Caco-2 (cell line): Measurements from ENCODE around the gene FCMR. TPM values are rescaled to one million over a fixed set of nuclear protein-coding genes. Genes with fewer than 3 reads are reported as not detected.

ENCODE experiments used
- BruUV-seq: library from RNA; stranded (reverse); fragments of 400-500 nt; replicated peaks from 2 replicates; lab custom pipeline; 2021; lab: Mats Ljungman, UMichigan
- CTCF ChIA-PET: fragments of 300-600 bp; sonication (Branson Sonifier 250); formaldehyde crosslinking; loops from one replicate; lab custom pipeline; 2022; ENCODE audit warnings: antibody characterized with exemption; lab: Charles Lee
- POLR2A ChIA-PET: fragments of 300-600 bp; sonication (Branson Sonifier 250); formaldehyde crosslinking; loops from one replicate; lab custom pipeline; 2022; ENCODE audit warnings: antibody characterized with exemption; lab: Charles Lee
- DNase-seq, 2 experiments: peaks; one replicate each; pipeline versions ENCODE4 v3.0.0 to v3.0.0-alpha.2; 2020 to 2022
- H3K27me3 ChIP-seq: replicated peaks from 2 replicates; pipeline ENCODE4 v1.6.0; 2011; ENCODE audit warnings: low read length; ENCODE audit not compliant: control insufficient read depth, insufficient read depth
- H3K36me3 ChIP-seq: 2 replicates; pipeline ENCODE4 v1.5.1; 2011; ENCODE audit warnings: low read length; ENCODE audit not compliant: control insufficient read depth, insufficient read depth
- H3K4me1 ChIP-seq: fragments of 250-450 bp; sonication (Bioruptor Pico); 2 replicates; pipeline ENCODE4 v1.5.1; 2020; ENCODE audit warnings: mild to moderate bottlenecking
- H3K4me3 ChIP-seq: 2 replicates; pipeline ENCODE4 v1.5.1; 2011; ENCODE audit warnings: low read depth, mild to moderate bottlenecking, control low read depth, low read length
- H3K9me3 ChIP-seq: fragments of 250-450 bp; sonication (Bioruptor Pico); 2 replicates; pipeline ENCODE4 v1.5.1; 2020; ENCODE audit warnings: mild to moderate bottlenecking, moderate library complexity
- H3K27ac Mint-ChIP-seq: one replicate; pipeline ENCODE4 v1.8.0; 2022; ENCODE audit warnings: mixed read lengths; ENCODE audit not compliant: unreplicated experiment
- H3K27me3 Mint-ChIP-seq: one replicate; pipeline ENCODE4 v1.8.0; 2022; ENCODE audit warnings: mixed read lengths; ENCODE audit not compliant: insufficient read depth, unreplicated experiment
- H3K36me3 Mint-ChIP-seq: one replicate; pipeline ENCODE4 v1.8.0; 2022; ENCODE audit warnings: mild to moderate bottlenecking, mixed read lengths; ENCODE audit not compliant: insufficient read depth, unreplicated experiment
- H3K4me1 Mint-ChIP-seq: one replicate; pipeline ENCODE4 v1.8.0; 2022; ENCODE audit warnings: low read depth, mixed read lengths; ENCODE audit not compliant: unreplicated experiment
- H3K4me3 Mint-ChIP-seq: one replicate; pipeline ENCODE4 v1.8.0; 2022; ENCODE audit warnings: mild to moderate bottlenecking, moderate library complexity, mixed read lengths; ENCODE audit not compliant: unreplicated experiment
- H3K9me3 Mint-ChIP-seq: one replicate; pipeline ENCODE4 v1.8.0; 2022; ENCODE audit warnings: mixed read lengths; ENCODE audit not compliant: unreplicated experiment
- intact Hi-C: fragments of 100-400 bp; cut with micrococcal nuclease; formaldehyde crosslinking; loops from one replicate; pipeline ENCODE4 v1.10.0; 2022; ENCODE audit not compliant: unreplicated experiment
- total RNA-seq: library from RNA; stranded (reverse); gene quantifications from 2 replicates; pipeline ENCODE4 v1.2.3, GENCODE V29; 2022
- TF ChIP-seq, protein P1 (sequence below), 2 experiments: fragments of 200-600 bp in 1 of 2; IDR thresholded peaks; 1 replicate in 1 of 2; 2 replicates in 1 of 2; pipeline versions ENCODE4 v1.5.1 to v1.8.0; 2011 to 2022; ENCODE audit warnings: antibody characterized with exemption in 1 of 2, control low read depth in 1 of 2, inconsistent platforms in 1 of 2, low read depth in 1 of 2, low read length in 1 of 2, mild to moderate bottlenecking in 1 of 2, moderate library complexity in 1 of 2; ENCODE audit not compliant: insufficient read depth in 1 of 2, severe bottlenecking in 1 of 2, unreplicated experiment in 1 of 2

Gene FCMR
- total RNA-seq, 1 experiment from 2014 or later: not detected

DNA sequence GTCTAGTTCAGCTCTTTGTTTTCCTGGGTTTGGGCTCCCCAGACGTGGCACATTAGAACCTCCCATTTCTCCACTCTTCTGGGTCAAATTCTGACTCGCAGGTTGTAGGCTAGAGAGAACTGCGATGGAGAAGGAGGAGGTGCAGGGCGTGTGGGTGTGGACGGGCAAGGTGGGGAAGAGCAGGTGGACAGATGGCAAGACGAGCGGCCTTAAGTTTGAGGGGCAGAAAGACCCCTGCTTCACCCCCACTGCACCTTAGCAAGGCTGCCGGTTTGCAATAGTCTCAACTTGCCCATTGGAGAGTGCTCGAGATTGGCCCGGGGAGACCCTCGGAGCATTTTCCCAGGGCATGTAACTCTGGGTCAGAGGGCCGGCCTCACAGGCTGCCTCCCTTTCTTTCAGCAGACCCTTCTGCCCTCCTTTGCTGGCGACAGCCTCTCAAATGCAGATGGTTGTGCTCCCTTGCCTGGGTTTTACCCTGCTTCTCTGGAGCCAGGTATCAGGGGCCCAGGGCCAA lies 22.8 kb downstream of the FCMR start:
- Mint-ChIP-seq H3K9me3 (no peaks in the 10 kb centered on the region), H3K36me3 (no peaks in the 10 kb centered on the region), H3K4me3 (no peak overlapping the region), H3K4me1 (peaks cover 7% of the 10 kb centered on the region), H3K27me3 (peaks cover 9% of the 10 kb centered on the region), H3K27ac (no peak overlapping the region)
- no peaks in the 10 kb centered on the region for H3K36me3 ChIP-seq
- TF ChIP-seq, protein P1, sequence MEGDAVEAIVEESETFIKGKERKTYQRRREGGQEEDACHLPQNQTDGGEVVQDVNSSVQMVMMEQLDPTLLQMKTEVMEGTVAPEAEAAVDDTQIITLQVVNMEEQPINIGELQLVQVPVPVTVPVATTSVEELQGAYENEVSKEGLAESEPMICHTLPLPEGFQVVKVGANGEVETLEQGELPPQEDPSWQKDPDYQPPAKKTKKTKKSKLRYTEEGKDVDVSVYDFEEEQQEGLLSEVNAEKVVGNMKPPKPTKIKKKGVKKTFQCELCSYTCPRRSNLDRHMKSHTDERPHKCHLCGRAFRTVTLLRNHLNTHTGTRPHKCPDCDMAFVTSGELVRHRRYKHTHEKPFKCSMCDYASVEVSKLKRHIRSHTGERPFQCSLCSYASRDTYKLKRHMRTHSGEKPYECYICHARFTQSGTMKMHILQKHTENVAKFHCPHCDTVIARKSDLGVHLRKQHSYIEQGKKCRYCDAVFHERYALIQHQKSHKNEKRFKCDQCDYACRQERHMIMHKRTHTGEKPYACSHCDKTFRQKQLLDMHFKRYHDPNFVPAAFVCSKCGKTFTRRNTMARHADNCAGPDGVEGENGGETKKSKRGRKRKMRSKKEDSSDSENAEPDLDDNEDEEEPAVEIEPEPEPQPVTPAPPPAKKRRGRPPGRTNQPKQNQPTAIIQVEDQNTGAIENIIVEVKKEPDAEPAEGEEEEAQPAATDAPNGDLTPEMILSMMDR (IDR thresholded peaks at IDR 0.05; ENCODE audit: insufficient read depth in 1 of 2, low read depth in 1 of 2, low read length in 1 of 2, severe bottlenecking in 1 of 2, unreplicated experiment in 1 of 2): no peak
- no peak for DNase-seq
- ChIA-PET POLR2A (no interaction called here), CTCF (no interaction called here)
- H3K4me1 ChIP-seq: no peaks in the 10 kb centered on the region
- H3K9me3 ChIP-seq: no peaks in the 10 kb centered on the region
- no peak overlapping the region for H3K4me3 ChIP-seq
- intact Hi-C loops: no loop called here
- BruUV-seq: no TSS peak
- no peaks in the 10 kb centered on the region for H3K27me3 ChIP-seq

DNA sequence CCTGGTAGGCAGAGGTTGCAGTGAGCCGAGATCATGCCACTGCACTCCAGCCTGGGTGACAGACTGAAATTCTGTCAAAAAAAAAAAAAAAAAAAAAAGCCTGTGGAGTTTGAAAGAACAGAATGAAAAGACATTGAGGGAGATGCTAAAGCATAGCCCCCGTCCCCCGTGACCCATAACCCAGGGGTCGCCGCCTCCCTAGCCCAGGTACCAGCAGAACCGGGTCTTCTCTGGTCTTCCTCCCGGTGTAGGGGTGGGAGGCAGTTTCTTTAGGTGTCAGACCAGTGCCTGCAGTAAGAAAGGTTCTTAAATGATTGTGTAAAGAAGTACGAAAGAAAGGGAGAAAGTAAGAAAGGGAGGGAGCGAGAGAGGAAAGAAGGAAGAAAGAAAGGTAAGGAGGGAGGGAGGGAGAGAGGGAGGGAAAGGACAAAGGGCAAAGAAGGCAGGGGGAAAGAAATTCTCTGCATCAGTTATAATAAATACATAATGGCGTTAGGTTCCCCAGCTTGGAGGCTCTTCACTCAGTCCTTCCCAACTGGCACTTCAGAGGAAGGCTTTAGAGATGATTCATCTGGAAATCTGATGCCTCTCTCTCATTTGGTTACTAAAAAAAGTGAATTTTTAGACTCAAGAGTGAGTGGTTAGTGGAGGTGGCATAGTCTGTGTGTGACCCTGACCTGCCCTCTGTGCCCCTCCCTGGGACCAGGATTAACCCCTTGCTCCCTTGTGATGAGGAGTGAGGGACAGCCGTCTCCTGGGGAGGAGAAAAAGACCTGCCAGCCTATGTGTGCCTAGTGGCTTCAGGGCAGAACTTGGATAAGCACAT lies 23.4 kb downstream of the FCMR start:
- H3K9me3 Mint-ChIP-seq: no peaks in the 10 kb centered on the region
- CTCF ChIA-PET: interaction anchor here (0.7 kb wide), 1 partner anchor 89 kb away, joined by 3 read pairs; no protein-coding TSS in a partner anchor
- H3K4me1 ChIP-seq: no peaks in the 10 kb centered on the region
- intact Hi-C loops: no loop called here
- H3K36me3 Mint-ChIP-seq: no peaks in the 10 kb centered on the region
- POLR2A ChIA-PET: no interaction called here
- H3K27me3 ChIP-seq: no peaks in the 10 kb centered on the region
- H3K27ac Mint-ChIP-seq: no peak overlapping the region
- H3K36me3 ChIP-seq: no peaks in the 10 kb centered on the region
- H3K9me3 ChIP-seq: no peaks in the 10 kb centered on the region
- H3K4me3 ChIP-seq: no peak overlapping the region
- DNase-seq: no peak
- TF ChIP-seq, protein P1 (IDR thresholded peaks at IDR 0.05; ENCODE audit: insufficient read depth in 1 of 2, low read depth in 1 of 2, low read length in 1 of 2, severe bottlenecking in 1 of 2, unreplicated experiment in 1 of 2): no peak
- peaks cover 7% of the 10 kb centered on the region for H3K4me1 Mint-ChIP-seq
- BruUV-seq: no TSS peak
- peaks cover 5% of the 10 kb centered on the region for H3K27me3 Mint-ChIP-seq
- H3K4me3 Mint-ChIP-seq: no peak overlapping the region

DNA sequence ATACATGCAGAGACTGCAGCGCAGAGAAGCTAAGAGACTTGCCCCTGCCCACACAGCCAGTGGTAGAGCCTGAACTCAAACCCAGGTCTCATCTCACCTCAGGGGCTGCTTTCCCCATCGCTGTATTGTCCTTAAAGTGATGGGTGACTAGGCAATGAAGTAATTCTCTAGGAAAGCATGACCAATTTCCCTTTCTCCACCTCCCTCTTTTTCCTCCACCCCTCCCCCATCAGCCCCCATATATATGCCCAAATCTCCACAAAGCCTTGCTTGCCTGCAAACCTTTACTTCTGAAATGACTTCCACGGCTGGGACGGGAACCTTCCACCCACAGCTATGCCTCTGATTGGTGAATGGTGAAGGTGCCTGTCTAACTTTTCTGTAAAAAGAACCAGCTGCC lies 24.6 kb downstream of the FCMR start, which contains the start of gene IL24:
Gene IL24, plus strand, starts transcription at position 269 of the 400 bp plus-strand sequence. CDS start 390 bp downstream, outside the sequence.
- Histone ChIP-seq H3K4me3 (no peak within 1 kb of the TSS), H3K4me1 (no peaks in the 10 kb centered on the region), H3K36me3 (no peaks in the 10 kb centered on the region), H3K9me3 (no peaks in the 10 kb centered on the region), H3K27me3 (no peaks in the 10 kb centered on the region)
- peaks cover 4% of the 10 kb centered on the region for H3K27me3 Mint-ChIP-seq
- H3K9me3 Mint-ChIP-seq: no peaks in the 10 kb centered on the region
- intact Hi-C loops: no loop called here
- no peaks in the 10 kb centered on the region for H3K36me3 Mint-ChIP-seq
- CTCF ChIA-PET: interaction anchor here (1.4 kb wide), 1 partner anchor 15 kb away, joined by 5 read pairs; no protein-coding TSS in a partner anchor
- TF ChIP-seq, protein P1 (IDR thresholded peaks at IDR 0.05; ENCODE audit: insufficient read depth in 1 of 2, low read depth in 1 of 2, low read length in 1 of 2, severe bottlenecking in 1 of 2, unreplicated experiment in 1 of 2): no peak
- peaks cover 7% of the 10 kb centered on the region for H3K4me1 Mint-ChIP-seq
- POLR2A ChIA-PET: no interaction called here
- no TSS peak for BruUV-seq
- no peak within 1 kb of the TSS for H3K4me3 Mint-ChIP-seq
- DNase-seq: no peak
- no peak within 1 kb of the TSS for H3K27ac Mint-ChIP-seq
